KMS-11 (cell line): Measurements from ENCODE around the gene HELZ.

ENCODE experiments used
- H2AFZ ChIP-seq: fragments of 200-600 bp; sonication (generic); 2 replicates; pipeline ENCODE4 v1.6.1; 2016; ENCODE audit warnings: antibody characterized with exemption, mixed run types, low read depth
- H3K27ac ChIP-seq: fragments of 200-600 bp; sonication (generic); 2 replicates; pipeline ENCODE4 v1.6.1; 2016; ENCODE audit warnings: mild to moderate bottlenecking, mixed run types
- H3K27me3 ChIP-seq: fragments of 200-600 bp; sonication (generic); 2 replicates; pipeline ENCODE4 v1.6.1; 2017; ENCODE audit warnings: mild to moderate bottlenecking, low read depth, mixed run types, moderate library complexity; ENCODE audit not compliant: insufficient read depth
- H3K36me3 ChIP-seq: fragments of 200-600 bp; sonication (generic); 2 replicates; pipeline ENCODE4 v1.6.1; 2017; ENCODE audit warnings: mild to moderate bottlenecking, mixed run types; ENCODE audit not compliant: insufficient read depth
- H3K4me1 ChIP-seq: fragments of 200-600 bp; sonication (generic); 2 replicates; pipeline ENCODE4 v1.6.1; 2016; ENCODE audit warnings: mild to moderate bottlenecking, low read depth, mixed run types; ENCODE audit not compliant: poor library complexity, severe bottlenecking
- H3K4me2 ChIP-seq: fragments of 200-600 bp; sonication (generic); 2 replicates; pipeline ENCODE4 v1.7.0; 2016; ENCODE audit warnings: mild to moderate bottlenecking, mixed run types
- H3K4me3 ChIP-seq: fragments of 200-600 bp; sonication (generic); IDR thresholded peaks from 2 replicates; pipeline ENCODE4 v1.6.1; 2017; ENCODE audit warnings: low read depth, low read length, mixed read lengths; ENCODE audit not compliant: insufficient read depth
- H3K79me2 ChIP-seq: fragments of 200-600 bp; sonication (generic); 2 replicates; pipeline ENCODE4 v1.6.1; 2016; ENCODE audit warnings: low read depth, mixed run types; ENCODE audit not compliant: insufficient read depth
- H3K9ac ChIP-seq: fragments of 200-600 bp; sonication (generic); 2 replicates; pipeline ENCODE4 v1.6.1; 2016; ENCODE audit warnings: mild to moderate bottlenecking, mixed run types
- H4K20me1 ChIP-seq: fragments of 200-600 bp; sonication (generic); 2 replicates; pipeline ENCODE4 v1.6.1; 2016; ENCODE audit warnings: mild to moderate bottlenecking, mixed run types; ENCODE audit not compliant: insufficient read depth
- CTCF ChIP-seq: fragments of 200-600 bp; sonication (generic); conservative IDR thresholded peaks from 2 replicates; pipeline ENCODE4 v1.6.1; 2017; ENCODE audit warnings: low read depth, mild to moderate bottlenecking, antibody characterized with exemption, low read length, moderate library complexity, mixed read lengths

Gene HELZ

GRCh38 chr17:67054011-67054591 is 190.9 kb downstream of the HELZ start:
- Histone ChIP-seq H3K4me1 (no peaks in the 10 kb centered on the region), H3K79me2 (no peaks in the 10 kb centered on the region), H3K4me2 (no peak overlapping the region), H3K27me3 (no peaks in the 10 kb centered on the region), H3K36me3 (no peaks in the 10 kb centered on the region), H2AFZ (no peak overlapping the region), H4K20me1 (no peaks in the 10 kb centered on the region), H3K27ac (no peak overlapping the region), H3K9ac (no peak overlapping the region), H3K4me3 (no peak overlapping the region)
- no peak for TF ChIP-seq CTCF

- Histone ChIP-seq H3K27me3 (no peaks in the 10 kb centered on the region), H3K4me2 (no peak overlapping the region), H4K20me1 (no peaks in the 10 kb centered on the region), H3K27ac (no peak overlapping the region), H3K9ac (no peak overlapping the region), H3K4me3 (no peak overlapping the region), H3K4me1 (no peaks in the 10 kb centered on the region), H3K79me2 (no peaks in the 10 kb centered on the region), H2AFZ (no peak overlapping the region), H3K36me3 (no peaks in the 10 kb centered on the region)
- no peak for TF ChIP-seq CTCF
Observed at GRCh38 chr17:67053438-67054000, 191.5 kb downstream of the HELZ start.

GRCh38 chr17:67052720-67053437 is 192.1 kb downstream of the HELZ start:
- Histone ChIP-seq H3K9ac (no peak overlapping the region), H2AFZ (no peak overlapping the region), H3K27ac (no peak overlapping the region), H3K4me2 (no peak overlapping the region), H3K4me1 (no peaks in the 10 kb centered on the region), H3K79me2 (no peaks in the 10 kb centered on the region), H4K20me1 (no peaks in the 10 kb centered on the region), H3K27me3 (no peaks in the 10 kb centered on the region), H3K36me3 (no peaks in the 10 kb centered on the region), H3K4me3 (no peak overlapping the region)
- no peak for TF ChIP-seq CTCF

- Histone ChIP-seq H3K27ac (no peak overlapping the region), H3K27me3 (no peaks in the 10 kb centered on the region), H2AFZ (no peak overlapping the region), H3K36me3 (no peaks in the 10 kb centered on the region), H3K4me3 (no peak overlapping the region), H3K4me1 (no peaks in the 10 kb centered on the region), H3K79me2 (no peaks in the 10 kb centered on the region), H3K4me2 (no peak overlapping the region), H4K20me1 (no peaks in the 10 kb centered on the region), H3K9ac (no peak overlapping the region)
- no peak for TF ChIP-seq CTCF
Observed at GRCh38 chr17:67051837-67052236, 193.2 kb downstream of the HELZ start.
